Endothelial cell of umbilical vein (primary cell): ENCODE data around the gene NRG3. TPM values are rescaled to one million over a fixed set of nuclear protein-coding genes. Genes with fewer than 3 reads are reported as not detected.
A peak's percentile ranks its signal among the peaks of the same experiment; 100 is the strongest.

Source experiments
- BruUV-seq: library from RNA; stranded (reverse); fragments of 400-500 nt; replicated peaks from 2 replicates; lab custom pipeline; 2021; lab: Mats Ljungman, UMichigan
- CTCF ChIA-PET: fragments of 300-600, 350-600 bp; sonication (Branson Sonifier 250); formaldehyde crosslinking; loops from one replicate; lab custom pipeline; 2021; ENCODE audit warnings: antibody characterized with exemption, inconsistent platforms; lab: Charles Lee
- POLR2A ChIA-PET: fragments of 300-600, 350-600 bp; sonication (Branson Sonifier 250); formaldehyde crosslinking; loops from one replicate; lab custom pipeline; 2021; ENCODE audit warnings: antibody characterized with exemption, inconsistent platforms; lab: Charles Lee
- DNase-seq: peaks from one replicate; pipeline ENCODE4 v3.0.0-alpha.2; 2011; ENCODE audit warnings: low read depth, low spot score
- FAIRE-seq: peaks from 2 replicates; lab custom pipeline; 2011; peaks lifted over from hg19 to GRCh38; lab: Jason Lieb, UNC
- H2AFZ ChIP-seq: 2 replicates; pipeline ENCODE4 v1.6.0; 2012; ENCODE audit warnings: low read depth, low read length, control low read depth, inconsistent platforms
- H3K27ac ChIP-seq: 2 replicates; pipeline ENCODE4 v1.5.1; 2011; ENCODE audit warnings: low read depth, mild to moderate bottlenecking, control low read depth, low read length, moderate library complexity; ENCODE audit not compliant: insufficient read depth
- H3K27me3 ChIP-seq, 2 experiments: 2 replicates each; pipeline versions ENCODE4 v1.6.0 to v1.6.1; 2011; ENCODE audit warnings: low read length in 2 of 2, mixed read lengths in 1 of 2; ENCODE audit not compliant: control insufficient read depth in 2 of 2, insufficient read depth in 2 of 2
- H3K36me3 ChIP-seq, 2 experiments: 2 replicates in 1 of 2; 3 replicates in 1 of 2; pipeline ENCODE4 v1.5.1; 2011; ENCODE audit warnings: low read length in 2 of 2, mild to moderate bottlenecking in 1 of 2, moderate library complexity in 1 of 2; ENCODE audit not compliant: control insufficient read depth in 2 of 2, insufficient read depth in 2 of 2; ENCODE audit errors: extremely low read depth in 1 of 2
- H3K4me1 ChIP-seq: 3 replicates; pipeline ENCODE4 v1.5.1; 2011; ENCODE audit warnings: mild to moderate bottlenecking, low read length; ENCODE audit not compliant: control insufficient read depth, insufficient read depth; ENCODE audit errors: extremely low read depth
- H3K4me2 ChIP-seq: 2 replicates; pipeline ENCODE4 v1.6.1; 2011; ENCODE audit warnings: low read length, control low read depth, mixed read lengths; ENCODE audit not compliant: insufficient read depth
- H3K4me3 ChIP-seq, 3 experiments: fragments of 200-600 bp in 1 of 3; sonication (generic), shearing (Covaris generic) in 1 of 3; replicated peaks in 1 of 3; 2 replicates each; pipeline ENCODE4 v1.5.1; 2011 to 2016; ENCODE audit warnings: control low read depth in 3 of 3, low read length in 3 of 3, mild to moderate bottlenecking in 2 of 3, inconsistent platforms in 1 of 3, low read depth in 1 of 3, moderate library complexity in 1 of 3; ENCODE audit not compliant: insufficient read depth in 1 of 3
- H3K79me2 ChIP-seq: 2 replicates; pipeline ENCODE4 v1.6.0; 2012; ENCODE audit warnings: low read length, inconsistent platforms; ENCODE audit not compliant: control insufficient read depth, insufficient read depth
- H3K9ac ChIP-seq: replicated peaks from 2 replicates; pipeline ENCODE3; 2011; ENCODE audit warnings: low read length, control low read depth; ENCODE audit not compliant: insufficient read depth; ENCODE audit errors: extremely low read depth
- H3K9me1 ChIP-seq: replicated peaks from 3 replicates; pipeline ENCODE4 v1.6.0; 2011; ENCODE audit warnings: mild to moderate bottlenecking, low read length; ENCODE audit not compliant: control insufficient read depth, insufficient read depth; ENCODE audit errors: extremely low read depth
- H3K9me3 ChIP-seq: replicated peaks from 2 replicates; pipeline ENCODE4 v1.5.1; 2012; ENCODE audit warnings: low read length, inconsistent platforms; ENCODE audit not compliant: control insufficient read depth, insufficient read depth
- H4K20me1 ChIP-seq: replicated peaks from 2 replicates; pipeline ENCODE3; 2011; ENCODE audit warnings: mild to moderate bottlenecking, low read length; ENCODE audit not compliant: control insufficient read depth, insufficient read depth; ENCODE audit errors: extremely low read depth
- EZH2 ChIP-seq: IDR thresholded peaks from 2 replicates; pipeline ENCODE4 v1.6.1; 2012; ENCODE audit warnings: borderline replicate concordance, low read depth, mild to moderate bottlenecking, moderate library complexity, low read length, inconsistent platforms; ENCODE audit not compliant: severe bottlenecking
- FOS ChIP-seq: IDR thresholded peaks from 2 replicates; pipeline ENCODE4 v1.6.1; 2011; ENCODE audit warnings: mild to moderate bottlenecking, low read length, moderate library complexity, borderline replicate concordance; ENCODE audit not compliant: insufficient read depth
- GATA2 ChIP-seq: IDR thresholded peaks from 2 replicates; pipeline ENCODE4 v1.7.0; 2011; ENCODE audit warnings: low read depth, mild to moderate bottlenecking, moderate library complexity, mixed read lengths, low read length; ENCODE audit not compliant: insufficient read length, insufficient read depth
- JUN ChIP-seq: IDR thresholded peaks from 2 replicates; pipeline ENCODE4 v1.6.1; 2011; ENCODE audit warnings: borderline replicate concordance, low read depth; ENCODE audit not compliant: insufficient read length, insufficient read depth
- MYC ChIP-seq: IDR thresholded peaks from one replicate; pipeline ENCODE4 v1.6.1; 2011; ENCODE audit warnings: mild to moderate bottlenecking, low read depth, low read length
- POLR2A ChIP-seq: IDR thresholded peaks from 2 replicates; pipeline ENCODE4 v1.6.1; 2012; ENCODE audit warnings: low read depth, mild to moderate bottlenecking, control low read depth, low read length
- POLR2AphosphoS5 ChIP-seq: IDR thresholded peaks from 2 replicates; pipeline ENCODE4 v1.6.1; 2012; ENCODE audit warnings: low read depth, mild to moderate bottlenecking, control low read depth, low read length, moderate library complexity; ENCODE audit not compliant: insufficient read depth
- dilution Hi-C: fragments of 300-500 bp; cut with MboI; formaldehyde crosslinking; loops from one replicate; pipeline ENCODE4 v1.15.0; 2019; ENCODE audit warnings: low sequenced_read_pairs; ENCODE audit not compliant: extremely low pct_ligation_motif_present
- intact Hi-C: fragments of 100-400 bp; cut with micrococcal nuclease; formaldehyde crosslinking; loops from one replicate; pipeline ENCODE4 v1.10.0; 2022
- polyA plus RNA-seq, 4 experiments: library from polyadenylated mRNA; depleted of rRNA in 3 of 4; stranded (reverse) in 3 of 4; unstranded in 1 of 4; fragments of >200 nt; gene quantifications; 2 replicates each; pipeline versions ENCODE4 v1.2.1 to v1.2.3, GENCODE V29; 2011 to 2012; ENCODE audit warnings: missing spikeins in 1 of 4
- total RNA-seq: library from RNA; stranded (reverse); gene quantifications from 2 replicates; pipeline ENCODE4 v1.2.3, GENCODE V29; 2021
- TF ChIP-seq, protein P1 (sequence below), 2 donors: IDR thresholded peaks; 1 replicate in 1 of 2; 2 replicates in 1 of 2; pipeline ENCODE4 v1.5.1; 2011; ENCODE audit warnings: low read length in 2 of 2, mild to moderate bottlenecking in 2 of 2, moderate library complexity in 2 of 2, control low read depth in 1 of 2, inconsistent platforms in 1 of 2, low read depth in 1 of 2; ENCODE audit not compliant: insufficient read depth in 1 of 2; ENCODE audit errors: extremely low read depth in 1 of 2
- TF ChIP-seq, protein P2 (sequence below): IDR thresholded peaks from 2 replicates; pipeline ENCODE4 v1.6.1; 2011; ENCODE audit not compliant: insufficient read depth, insufficient read length

Gene NRG3
- total and polyA plus RNA-seq, 2 donors (not counting 3 experiments of a cell fraction or from before 2014, with no cell fraction given) = 1.9 to 3.9 TPM

DNA sequence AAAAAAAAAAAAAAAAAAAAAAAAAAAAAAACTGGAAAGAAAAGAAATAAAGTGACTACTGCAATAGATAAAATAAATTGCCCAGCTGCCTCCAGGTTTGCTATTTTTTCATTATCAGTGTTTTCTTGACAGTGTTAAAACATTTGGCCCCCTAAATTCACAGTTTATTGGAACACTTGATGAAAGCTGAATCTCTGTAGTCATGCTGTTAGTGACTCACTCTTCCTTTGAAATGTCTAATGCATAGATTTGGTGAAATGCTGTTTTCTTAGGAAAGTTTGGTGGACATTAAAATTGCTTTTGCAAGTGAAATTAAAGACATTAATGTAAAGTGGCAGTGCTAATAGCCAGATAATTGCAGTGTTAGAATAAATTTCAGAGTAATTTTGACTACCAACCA is 785.2 kb downstream of the NRG3 start:
- peak overlapping the region; percentile 42 for H3K4me2 ChIP-seq
- CTCF ChIA-PET = no interaction called here
- dilution Hi-C loops = no loop called here

More for the DNA sequence above, 785.2 kb downstream of the NRG3 start:
- no peak overlapping the region for H3K27ac ChIP-seq
- FAIRE-seq = peak; percentile 59
- peak; percentile 55 for TF ChIP-seq FOS
- TF ChIP-seq JUN = peak; percentile 22
- TF ChIP-seq, protein P1, sequence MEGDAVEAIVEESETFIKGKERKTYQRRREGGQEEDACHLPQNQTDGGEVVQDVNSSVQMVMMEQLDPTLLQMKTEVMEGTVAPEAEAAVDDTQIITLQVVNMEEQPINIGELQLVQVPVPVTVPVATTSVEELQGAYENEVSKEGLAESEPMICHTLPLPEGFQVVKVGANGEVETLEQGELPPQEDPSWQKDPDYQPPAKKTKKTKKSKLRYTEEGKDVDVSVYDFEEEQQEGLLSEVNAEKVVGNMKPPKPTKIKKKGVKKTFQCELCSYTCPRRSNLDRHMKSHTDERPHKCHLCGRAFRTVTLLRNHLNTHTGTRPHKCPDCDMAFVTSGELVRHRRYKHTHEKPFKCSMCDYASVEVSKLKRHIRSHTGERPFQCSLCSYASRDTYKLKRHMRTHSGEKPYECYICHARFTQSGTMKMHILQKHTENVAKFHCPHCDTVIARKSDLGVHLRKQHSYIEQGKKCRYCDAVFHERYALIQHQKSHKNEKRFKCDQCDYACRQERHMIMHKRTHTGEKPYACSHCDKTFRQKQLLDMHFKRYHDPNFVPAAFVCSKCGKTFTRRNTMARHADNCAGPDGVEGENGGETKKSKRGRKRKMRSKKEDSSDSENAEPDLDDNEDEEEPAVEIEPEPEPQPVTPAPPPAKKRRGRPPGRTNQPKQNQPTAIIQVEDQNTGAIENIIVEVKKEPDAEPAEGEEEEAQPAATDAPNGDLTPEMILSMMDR (IDR thresholded peaks at IDR 0.05; ENCODE audit: extremely low read depth in 1 of 2, insufficient read depth in 1 of 2, low read depth in 1 of 2, low read length in 2 of 2) = no peak
- no peak for TF ChIP-seq GATA2
- TF ChIP-seq MYC = no peak
- no peak for TF ChIP-seq POLR2AphosphoS5
- no peak for TF ChIP-seq EZH2
- no peak for TF ChIP-seq POLR2A
- TF ChIP-seq, protein P2, sequence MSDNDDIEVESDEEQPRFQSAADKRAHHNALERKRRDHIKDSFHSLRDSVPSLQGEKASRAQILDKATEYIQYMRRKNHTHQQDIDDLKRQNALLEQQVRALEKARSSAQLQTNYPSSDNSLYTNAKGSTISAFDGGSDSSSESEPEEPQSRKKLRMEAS = no peak
- no peaks in the 10 kb centered on the region for H3K79me2 ChIP-seq
- no peaks in the 10 kb centered on the region for H3K9me3 ChIP-seq
- DNase-seq = peak; percentile 42
- H3K4me1 ChIP-seq = peaks cover 6% of the 10 kb centered on the region
- no peaks in the 10 kb centered on the region for H3K36me3 ChIP-seq
- peak overlapping the region; percentile 34 for H2AFZ ChIP-seq
- H3K9me1 ChIP-seq = no peaks in the 10 kb centered on the region
- no peaks in the 10 kb centered on the region for H4K20me1 ChIP-seq
- no peak overlapping the region for H3K9ac ChIP-seq
- intact Hi-C loops = no loop called here
- POLR2A ChIA-PET = no interaction called here
- no peak overlapping the region for H3K4me3 ChIP-seq
- no TSS peak for BruUV-seq
- H3K27me3 ChIP-seq = no peaks in the 10 kb centered on the region
